Stomach (tissue), 9 donors: ENCODE measurements around the gene AGER. TPM values are rescaled to one million over a fixed set of nuclear protein-coding genes. Genes with fewer than 3 reads are reported as not detected.

ENCODE experiments used
- DNase-seq, 2 donors: peaks; one replicate each; pipeline versions ENCODE4 v3.0.0 to v3.0.0-alpha.2; 2013 to 2019
- H3K27ac ChIP-seq, 5 donors: fragments of 200-600 bp in 4 of 5; sonication (generic) in 4 of 5; one replicate each; pipeline ENCODE4 v1.5.1; 2013 to 2019; ENCODE audit warnings: mild to moderate bottlenecking in 1 of 5, moderate library complexity in 1 of 5
- H3K27me3 ChIP-seq, 3 donors: fragments of 200-600 bp; sonication (generic); one replicate each; pipeline ENCODE4 v1.5.1; 2017 to 2019; ENCODE audit warnings: mixed run types in 1 of 3
- H3K36me3 ChIP-seq, 4 donors: fragments of 200-600 bp; sonication (generic); 1 replicate in 3 of 4; 2 replicates in 1 of 4; pipeline ENCODE4 v1.5.1; 2016 to 2019
- H3K4me1 ChIP-seq, 4 donors: fragments of 200-600 bp; sonication (generic); one replicate each; pipeline ENCODE4 v1.5.1; 2016 to 2019
- H3K4me3 ChIP-seq, 4 donors: fragments of 200-600 bp; sonication (generic) in 3 of 4; one replicate each; pipeline ENCODE4 v1.5.1; 2016 to 2019; ENCODE audit warnings: mild to moderate bottlenecking in 1 of 4
- H3K9me3 ChIP-seq, 4 donors: fragments of 200-600 bp; sonication (generic); one replicate each; pipeline ENCODE4 v1.5.1; 2016 to 2019
- CTCF ChIP-seq, 7 experiments: fragments of 450-650 bp in 4 of 7; fragments of 200-600 bp in 3 of 7; sonication (generic) in 3 of 7; IDR thresholded peaks; one replicate each; pipeline ENCODE4 v1.5.1; 2016 to 2019; ENCODE audit warnings: antibody characterized with exemption in 7 of 7, control low read depth in 2 of 7, mild to moderate bottlenecking in 1 of 7
- EP300 ChIP-seq: sonication (generic); formaldehyde crosslinking; IDR thresholded peaks from one replicate; pipeline ENCODE4 v1.6.1; 2017; ENCODE audit warnings: antibody characterized with exemption
- POLR2A ChIP-seq, 4 donors: fragments of 450-650 bp; IDR thresholded peaks; one replicate each; pipeline ENCODE4 v1.6.1; 2016; ENCODE audit warnings: antibody characterized with exemption in 4 of 4, control low read depth in 2 of 4, mild to moderate bottlenecking in 1 of 4, moderate library complexity in 1 of 4
- POLR2AphosphoS5 ChIP-seq, 3 donors: sonication (generic); formaldehyde crosslinking; IDR thresholded peaks; one replicate each; pipeline ENCODE4 v1.6.1; 2016; ENCODE audit warnings: antibody characterized with exemption in 3 of 3
- WGBS, 5 donors: extraction: QIAGEN DNeasy Blood & Tissue Kit in 3 of 5; methylation state at CpG; one replicate each; pipeline versions ENCODE4 v1.1.5 to v1.1.7; 2013 to 2018; 5-methylcytosine and 5-hydroxymethylcytosine counted together
- intact Hi-C: fragments of 100-400 bp; cut with DNase I; formaldehyde crosslinking; loops from one replicate; pipeline ENCODE4 v1.15.1; 2023; ENCODE audit warnings: low total_unique reads
- polyA plus RNA-seq, 3 donors: library from polyadenylated mRNA; stranded (reverse); fragments of 200-250 nt; gene quantifications; one replicate each; pipeline ENCODE4 v1.2.3, GENCODE V29; 2013
- total RNA-seq, 5 donors: library from RNA; depleted of rRNA; stranded (reverse); fragments of >200 nt; gene quantifications; one replicate each; pipeline versions ENCODE4 v1.1.0 to v1.2.3, GENCODE V29; 2014 to 2016
- donor health status: healthy with polysubstance abuse.
- donor health status: Bipolar disorder and iron deficiency.
- donor health status: healthy.

AGER gene
- total and polyA plus RNA-seq, 8 donors: 0.87 to 35.6 (median 14.9) TPM

GRCh38 chr6:32171234-32171633 is 12.8 kb downstream of the AGER start:
- H3K27me3 ChIP-seq: no peaks in the 10 kb centered on the region
- peaks cover 42 to 52% (median 50%) of the 10 kb centered on the region in 4 donors for H3K36me3 ChIP-seq
- TF ChIP-seq EP300: no peak
- TF ChIP-seq POLR2A (IDR thresholded peaks at IDR 0.05): no peak
- no peak for TF ChIP-seq POLR2AphosphoS5 (IDR thresholded peaks at IDR 0.05)
- no peak for TF ChIP-seq CTCF (IDR thresholded peaks at IDR 0.05)
- no peak overlapping the region for H3K4me3 ChIP-seq
- no peak for DNase-seq
- 96 to 98% (median 97%) methylated on average over 6 of the region's 6 CpGs for WGBS, 5 donors
- no peaks in the 10 kb centered on the region for H3K9me3 ChIP-seq
- no peak overlapping the region for H3K27ac ChIP-seq
- intact Hi-C loops: no loop called here
- peaks cover 49 to 79% (median 62%) of the 10 kb centered on the region in 4 donors for H3K4me1 ChIP-seq

GRCh38 chr6:32170294-32170693 is 13.8 kb downstream of the AGER start:
- peaks cover 42 to 61% (median 58%) of the 10 kb centered on the region in 4 donors for H3K36me3 ChIP-seq
- 89 to 97% (median 94%) methylated on average over 11 of the region's 11 CpGs for WGBS, 5 donors
- no peak for DNase-seq
- no peak overlapping the region for H3K4me3 ChIP-seq
- H3K27me3 ChIP-seq: no peaks in the 10 kb centered on the region
- no peak for TF ChIP-seq POLR2AphosphoS5 (IDR thresholded peaks at IDR 0.05)
- TF ChIP-seq CTCF (IDR thresholded peaks at IDR 0.05): no peak
- intact Hi-C loops: no loop called here
- peak overlapping the region in 2 of 5 donors; percentile 74 to 75 for H3K27ac ChIP-seq
- H3K9me3 ChIP-seq: no peaks in the 10 kb centered on the region
- peaks cover 46 to 72% (median 56%) of the 10 kb centered on the region in 4 donors for H3K4me1 ChIP-seq

- Histone ChIP-seq H3K4me3 (no peak overlapping the region), H3K4me1 (peaks cover 37 to 59% (median 43%) of the 10 kb centered on the region in 4 donors), H3K36me3 (peaks cover 42 to 69% (median 67%) of the 10 kb centered on the region in 4 donors), H3K9me3 (no peaks in the 10 kb centered on the region), H3K27me3 (no peaks in the 10 kb centered on the region), H3K27ac (peak overlapping the region; percentile 39 to 75 (median 69))
- 59 to 69% (median 65%) methylated on average over 10 to 11 of the region's 11 CpGs for WGBS, 5 donors
- intact Hi-C loops: no loop called here
- no peak for DNase-seq
- TF ChIP-seq CTCF (IDR thresholded peaks at IDR 0.05) (no peak), POLR2A (IDR thresholded peaks at IDR 0.05) (no peak), EP300 (no peak), POLR2AphosphoS5 (IDR thresholded peaks at IDR 0.05) (no peak)
These were observed 15.1 kb downstream of the AGER start for GRCh38 chr6:32168807-32169591.

- intact Hi-C loops: no loop called here
These were observed 15.7 kb downstream of the AGER start for GRCh38 chr6:32168350-32168749.

More at GRCh38 chr6:32168350-32168749, 15.7 kb downstream of the AGER start:
- no peak for DNase-seq
- Histone ChIP-seq H3K4me3 (no peak overlapping the region), H3K9me3 (no peaks in the 10 kb centered on the region), H3K4me1 (peaks cover 34 to 54% (median 40%) of the 10 kb centered on the region in 4 donors), H3K27ac (peak overlapping the region; percentile 39 to 75 (median 69)), H3K27me3 (no peaks in the 10 kb centered on the region), H3K36me3 (peaks cover 42 to 73% (median 71%) of the 10 kb centered on the region in 4 donors)
- WGBS, 5 donors: 37 to 63% (median 55%) methylated on average over 2 of the region's 2 CpGs
- TF ChIP-seq EP300 (no peak), POLR2AphosphoS5 (IDR thresholded peaks at IDR 0.05) (no peak), POLR2A (IDR thresholded peaks at IDR 0.05) (no peak), CTCF (IDR thresholded peaks at IDR 0.05) (no peak)
